HG03103 (cell line): ENCODE measurements around the gene SLC12A8.
A peak's percentile ranks its signal among the peaks of the same experiment; 100 is the strongest.

ENCODE experiments used
- ATAC-seq: cut with Tn5 transposase; IDR thresholded peaks from one replicate; pipeline ENCODE4 v1.9.1; 2021; ENCODE audit warnings: low read depth; ENCODE audit not compliant: unreplicated experiment

Gene SLC12A8

DNA sequence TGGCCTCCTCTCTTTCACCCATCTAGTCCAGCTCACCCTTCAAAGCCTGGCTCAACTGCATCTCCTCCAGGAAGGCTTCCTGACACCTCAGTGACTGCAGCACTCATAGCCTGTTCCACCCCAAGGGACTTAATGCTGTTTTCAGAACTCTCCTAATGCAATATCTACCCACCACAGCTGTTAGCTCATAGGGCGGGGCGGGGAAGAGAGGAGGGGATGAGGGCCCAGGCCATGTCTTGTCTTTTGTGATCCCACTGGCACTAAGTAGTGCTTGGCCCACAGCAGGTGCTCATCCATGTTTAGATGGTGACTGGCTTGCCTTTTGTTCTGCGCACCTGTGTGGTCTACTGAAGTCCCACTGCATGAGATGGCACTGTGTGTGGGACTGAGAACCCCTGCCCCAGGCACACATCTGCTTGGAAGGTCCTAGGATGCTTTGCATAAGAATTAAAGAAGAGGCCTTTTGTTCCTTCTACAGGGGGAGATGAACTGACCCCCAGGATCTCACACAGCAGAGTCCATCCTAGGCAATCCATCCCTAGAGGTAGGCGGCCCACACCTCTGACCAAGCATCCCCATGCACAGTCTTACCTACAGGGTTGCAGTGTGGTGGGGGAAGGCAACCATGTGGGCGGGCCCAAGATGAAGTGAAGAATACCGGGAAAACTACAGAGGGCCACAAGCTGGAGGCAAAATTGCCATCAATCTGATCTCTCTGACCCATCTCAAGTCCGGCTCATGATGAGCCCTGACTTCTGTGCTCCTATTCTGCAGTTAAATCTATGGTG lies 23.0 kb downstream of the SLC12A8 start:
- ATAC-seq = no peak

- no peak for ATAC-seq
Measured at GRCh38 chr3:125188955-125189354, 23.6 kb downstream of the SLC12A8 start.

DNA sequence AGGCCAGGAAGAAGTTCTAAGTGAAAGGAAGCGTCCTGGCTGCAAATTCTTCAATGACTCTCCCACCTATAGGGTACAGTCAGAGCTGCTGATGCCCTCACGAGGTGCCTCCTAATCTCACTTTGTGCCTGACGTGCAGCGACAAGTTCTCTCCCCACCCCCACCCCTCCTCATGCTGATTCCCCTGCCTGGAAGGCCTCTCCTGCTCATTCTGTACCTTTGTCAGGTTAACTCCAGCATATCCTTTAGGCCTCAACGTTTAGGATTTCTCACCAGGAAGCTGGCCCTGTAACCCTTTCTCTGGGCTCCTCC lies 25.0 kb downstream of the SLC12A8 start:
- no peak for ATAC-seq

DNA sequence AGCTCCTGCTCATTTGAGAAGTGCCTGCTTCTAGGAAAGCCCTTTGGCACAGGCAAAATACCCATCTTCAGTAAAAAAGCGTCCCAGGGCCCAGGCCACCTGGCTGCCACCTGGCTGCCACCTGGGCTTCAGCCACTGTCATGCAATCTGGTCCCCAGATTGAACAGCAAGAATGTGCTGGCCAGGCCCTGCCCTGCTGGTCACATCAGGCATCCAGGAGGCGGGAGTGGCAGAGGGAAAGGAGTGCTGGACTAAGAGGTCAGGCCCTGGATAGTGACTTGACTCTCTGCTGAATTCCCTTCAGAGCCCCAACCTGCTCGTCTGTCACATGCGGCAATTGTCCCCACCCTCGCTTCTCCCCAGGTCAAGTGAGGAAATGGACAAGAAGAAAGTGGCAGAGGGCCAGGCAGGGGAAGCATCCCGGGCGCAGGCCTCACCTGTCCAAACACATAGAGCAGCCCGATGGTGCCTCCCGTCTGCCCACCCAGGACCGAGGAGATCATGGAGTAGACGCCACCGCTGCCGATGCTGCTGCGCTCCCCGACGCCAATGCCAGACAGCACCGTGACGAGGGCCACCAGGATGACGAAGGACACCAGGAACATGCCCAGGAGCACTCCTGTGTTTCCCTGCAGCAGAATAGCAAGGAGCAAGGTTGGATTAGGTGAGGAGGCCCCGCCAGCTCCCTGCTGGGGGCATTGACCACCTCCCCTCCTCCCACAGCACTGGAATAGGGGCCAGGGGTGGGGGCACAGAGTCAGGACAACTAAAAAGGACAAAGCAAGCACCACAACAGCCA lies 25.5 kb downstream of the SLC12A8 start:
- ATAC-seq = no peak

DNA sequence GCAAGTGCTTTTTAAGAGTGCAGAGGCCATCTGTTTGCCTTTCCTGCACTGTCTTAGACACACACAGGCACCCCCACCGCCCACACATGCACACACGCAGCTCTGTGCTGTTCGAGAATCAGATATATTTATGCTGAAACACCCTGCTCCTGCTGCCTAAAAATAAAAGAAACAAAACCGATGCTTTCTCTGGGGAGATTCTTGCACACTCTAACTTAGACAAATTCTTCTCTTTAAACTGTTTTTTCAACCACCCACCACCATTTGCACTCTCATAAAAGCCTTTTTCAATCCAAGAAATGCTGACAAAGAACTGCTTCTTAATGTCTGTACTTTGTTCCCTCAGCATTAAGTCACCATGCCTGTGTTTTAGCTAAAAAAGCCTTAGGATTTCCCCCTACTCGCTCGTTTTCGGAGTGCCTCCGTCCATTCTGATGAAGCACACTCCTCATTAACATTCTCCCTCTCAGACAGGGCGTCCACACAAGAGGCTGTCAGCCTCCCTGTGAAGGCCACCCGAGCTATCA lies 26.2 kb downstream of the SLC12A8 start:
- ATAC-seq = peak; percentile 70

GRCh38 chr3:125185805-125186204 lies 26.7 kb downstream of the SLC12A8 start:
- peak; percentile 12 for ATAC-seq

- no peak for ATAC-seq
Measured at GRCh38 chr3:125179884-125180240, 32.7 kb downstream of the SLC12A8 start.

DNA sequence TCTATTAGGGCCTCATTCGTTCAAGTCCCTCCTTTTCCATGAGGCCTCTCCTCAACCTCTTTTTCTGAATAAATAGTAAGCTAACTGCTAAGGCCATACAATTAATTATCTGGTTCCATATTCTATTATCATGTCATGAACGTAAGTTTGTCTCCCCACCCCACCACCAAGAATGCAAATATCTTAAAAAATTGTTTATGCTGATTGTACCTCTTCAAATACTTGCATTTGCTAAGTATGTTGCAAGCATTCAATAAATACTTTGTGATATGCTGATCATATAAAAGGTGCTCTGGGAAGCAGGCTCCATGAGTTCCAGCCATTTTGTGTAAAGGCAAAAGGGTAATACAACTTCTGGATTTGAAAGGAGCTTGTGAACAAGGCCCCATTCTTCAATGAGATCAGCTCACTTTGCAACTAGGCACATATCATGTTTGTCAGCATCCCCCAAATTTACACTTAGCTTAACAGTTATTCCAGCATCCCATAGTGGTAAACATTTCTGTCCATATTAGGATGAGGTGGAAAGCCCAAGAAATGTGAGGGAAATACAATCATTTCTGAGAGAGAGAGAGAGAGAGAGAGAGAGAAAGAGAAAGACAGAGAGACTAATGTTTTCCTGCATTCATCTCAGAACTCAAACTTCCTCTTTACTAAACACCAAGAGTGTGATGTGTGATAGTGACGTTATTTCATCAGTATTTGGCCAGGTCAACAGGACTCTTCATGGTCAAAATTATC lies 33.2 kb downstream of the SLC12A8 start:
- no peak for ATAC-seq

DNA sequence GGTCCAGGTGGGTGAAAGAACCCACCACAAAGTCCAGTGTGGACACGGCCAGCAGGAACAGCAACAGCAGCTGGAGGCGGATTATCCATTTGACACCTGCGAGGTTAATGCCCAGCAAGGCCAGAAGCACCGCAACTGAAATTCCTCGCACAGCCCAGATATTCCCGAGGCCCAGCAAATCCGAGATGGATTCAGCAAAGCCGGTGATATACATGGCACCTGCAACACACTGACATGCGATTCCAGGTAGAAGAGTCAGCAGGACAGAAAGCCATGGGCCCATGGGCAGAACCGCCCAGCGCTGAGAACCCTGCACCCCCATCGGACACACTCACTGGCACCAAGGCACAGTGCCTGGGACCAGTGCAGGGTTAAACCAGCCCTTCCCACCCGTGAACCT lies 34.8 kb downstream of the SLC12A8 start:
- ATAC-seq = no peak

GRCh38 chr3:125175295-125176078 lies 37.1 kb downstream of the SLC12A8 start:
- no peak for ATAC-seq

DNA sequence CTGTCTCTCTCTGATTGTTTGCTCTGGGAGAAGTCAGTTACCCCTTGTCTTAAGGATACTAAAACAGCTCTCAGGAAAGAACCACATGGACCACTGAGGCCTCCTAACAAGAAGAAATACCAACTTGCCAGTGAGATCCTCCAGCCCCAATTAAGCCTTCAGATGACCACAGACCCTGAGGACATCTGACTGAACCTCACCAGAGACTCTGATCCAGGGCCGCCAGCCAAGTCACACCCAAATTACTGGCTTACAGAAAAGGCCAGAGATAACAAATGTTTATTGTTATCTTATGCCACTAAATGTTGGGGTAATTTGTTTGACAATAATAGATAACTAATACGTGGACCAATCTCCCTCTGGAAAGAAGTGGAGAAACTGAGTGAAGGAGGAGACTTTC lies 40.2 kb downstream of the SLC12A8 start:
- no peak for ATAC-seq

DNA sequence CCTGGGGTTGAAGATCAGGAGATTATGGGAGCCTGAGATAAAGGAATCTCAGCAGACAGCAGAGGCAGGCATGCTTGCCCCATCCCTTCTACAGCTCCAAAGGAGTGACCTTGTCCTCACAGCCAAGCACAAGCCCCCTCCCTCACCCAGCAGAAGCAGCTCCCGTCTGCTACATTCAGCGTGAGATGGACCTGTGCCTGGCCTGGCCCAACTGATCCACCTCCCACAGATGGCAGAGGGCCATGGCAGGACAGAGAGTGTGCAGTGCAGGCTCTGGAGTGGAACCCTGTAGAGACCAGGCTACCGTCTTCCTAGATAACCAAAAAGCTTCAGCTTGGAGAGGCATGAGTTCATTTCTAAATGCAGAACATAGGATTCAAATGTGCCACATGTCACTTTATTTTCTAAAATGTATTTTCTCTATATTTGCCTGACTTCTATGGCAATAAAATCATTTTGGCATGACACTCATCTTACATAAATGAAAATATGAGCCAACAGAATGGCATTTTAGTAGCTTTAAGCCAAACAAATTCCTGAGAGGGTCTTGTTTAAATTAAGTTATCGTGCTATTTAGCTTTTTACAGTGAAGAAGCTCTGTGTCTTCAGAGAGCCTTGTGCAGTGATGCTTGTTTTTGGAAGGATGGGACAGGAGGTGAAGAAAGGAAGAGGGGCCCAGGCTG lies 43.7 kb downstream of the SLC12A8 start:
- no peak for ATAC-seq

DNA sequence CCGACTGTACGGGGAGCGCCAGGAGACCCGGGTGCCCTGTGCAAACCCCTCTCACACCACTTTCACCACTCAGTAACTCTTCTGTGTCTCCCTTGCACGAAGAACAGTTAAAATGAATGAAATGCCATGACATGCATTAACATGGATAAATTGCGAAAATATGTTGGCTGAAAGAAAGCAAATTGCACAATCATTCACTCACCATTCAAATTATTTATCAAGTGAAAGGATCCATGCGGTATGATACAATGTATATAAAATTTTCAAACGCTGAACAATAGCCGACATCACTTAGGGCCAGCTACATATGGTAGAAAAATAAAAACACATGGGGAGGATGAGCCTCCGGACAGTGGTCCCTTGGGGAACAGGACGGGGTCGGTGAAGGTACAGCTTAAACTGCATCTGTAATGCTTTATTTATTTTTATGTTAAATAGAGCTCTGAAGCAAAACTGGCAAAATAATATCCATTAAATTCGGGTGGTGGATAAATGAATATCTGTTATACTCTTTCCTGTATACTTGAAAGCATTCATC lies 45.9 kb downstream of the SLC12A8 start:
- no peak for ATAC-seq

DNA sequence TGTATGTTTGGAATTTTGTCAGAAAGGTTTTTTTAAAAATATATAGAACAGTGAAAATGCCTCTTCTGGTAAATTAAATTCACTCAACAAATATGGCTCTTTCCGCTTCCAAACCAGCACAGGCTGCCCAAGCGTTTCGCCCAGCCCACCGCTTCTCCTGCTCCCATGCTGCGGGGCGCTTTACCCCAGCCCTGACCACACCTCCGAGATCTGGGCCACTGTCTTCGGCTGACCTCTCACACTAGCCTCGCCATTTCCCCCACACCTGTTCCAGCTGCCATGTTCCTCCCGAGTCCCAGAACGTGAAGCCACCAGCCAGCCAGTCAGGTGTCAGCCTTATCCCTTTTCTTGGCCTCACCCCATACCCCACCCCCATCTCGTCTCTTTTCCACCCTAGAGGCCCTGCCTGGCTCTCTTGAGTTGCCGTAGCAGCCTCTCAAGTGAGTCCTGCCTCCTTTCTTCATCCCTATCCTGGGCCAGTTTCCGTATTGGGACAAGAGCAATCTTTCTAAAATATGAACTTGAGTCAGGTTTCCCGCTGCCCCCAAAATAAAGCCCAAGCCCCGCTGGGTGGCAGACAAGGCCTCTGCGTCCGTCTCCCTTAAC lies 46.5 kb downstream of the SLC12A8 start:
- no peak for ATAC-seq

GRCh38 chr3:125165189-125165947 lies 47.2 kb downstream of the SLC12A8 start:
- ATAC-seq = no peak

DNA sequence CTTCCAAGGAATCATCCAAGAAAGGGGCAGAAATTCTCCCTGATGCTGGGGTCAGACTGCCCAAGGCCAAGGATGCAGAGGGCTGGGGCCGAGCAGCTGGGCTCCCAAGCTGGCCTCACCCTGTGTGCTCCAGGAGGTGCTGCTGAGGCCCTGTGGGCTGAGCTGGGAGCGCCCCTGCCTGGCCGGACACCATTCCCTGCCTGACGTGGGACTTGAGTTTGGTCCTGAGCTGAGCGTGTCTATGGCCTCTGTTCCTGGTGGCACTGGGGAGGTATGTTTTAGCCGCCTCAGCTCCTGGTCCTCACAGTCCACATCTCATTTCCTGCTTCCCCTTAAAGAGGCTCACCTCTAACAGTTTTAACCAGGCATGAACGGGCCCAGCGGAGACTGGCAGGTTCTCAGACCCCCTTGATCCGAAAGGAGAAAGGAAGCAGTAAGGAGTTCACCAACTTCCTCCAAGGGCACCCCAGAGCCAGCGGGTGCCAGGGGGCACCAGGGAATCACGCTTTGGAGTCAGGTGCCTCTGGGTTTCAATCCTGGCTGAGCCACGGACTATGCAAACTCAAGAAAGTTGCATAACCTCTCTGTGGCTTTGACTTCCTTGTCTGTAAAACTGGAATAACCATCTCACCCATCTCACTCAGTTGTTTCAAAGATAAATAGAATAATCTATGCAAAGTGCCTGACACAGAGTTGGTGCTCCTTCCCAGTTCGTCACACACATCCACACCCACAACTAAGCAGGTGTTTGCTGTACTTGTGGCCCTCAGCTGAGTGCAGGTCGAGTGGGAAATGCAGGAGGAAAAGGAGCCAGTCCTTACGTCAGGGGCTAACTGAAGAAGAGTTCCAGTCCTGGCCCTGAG lies 48.6 kb downstream of the SLC12A8 start:
- no peak for ATAC-seq

GRCh38 chr3:125161607-125162219 lies 50.8 kb downstream of the SLC12A8 start:
- no peak for ATAC-seq
